ENCODE data around the gene SNAP25. TPM values are rescaled to one million over a fixed set of nuclear protein-coding genes. Genes with fewer than 3 reads are reported as not detected.

Gene SNAP25
- total RNA-seq, 4 donors from 2014 or later: 0.38 to 1.3 (median 0.58) TPM

DNA sequence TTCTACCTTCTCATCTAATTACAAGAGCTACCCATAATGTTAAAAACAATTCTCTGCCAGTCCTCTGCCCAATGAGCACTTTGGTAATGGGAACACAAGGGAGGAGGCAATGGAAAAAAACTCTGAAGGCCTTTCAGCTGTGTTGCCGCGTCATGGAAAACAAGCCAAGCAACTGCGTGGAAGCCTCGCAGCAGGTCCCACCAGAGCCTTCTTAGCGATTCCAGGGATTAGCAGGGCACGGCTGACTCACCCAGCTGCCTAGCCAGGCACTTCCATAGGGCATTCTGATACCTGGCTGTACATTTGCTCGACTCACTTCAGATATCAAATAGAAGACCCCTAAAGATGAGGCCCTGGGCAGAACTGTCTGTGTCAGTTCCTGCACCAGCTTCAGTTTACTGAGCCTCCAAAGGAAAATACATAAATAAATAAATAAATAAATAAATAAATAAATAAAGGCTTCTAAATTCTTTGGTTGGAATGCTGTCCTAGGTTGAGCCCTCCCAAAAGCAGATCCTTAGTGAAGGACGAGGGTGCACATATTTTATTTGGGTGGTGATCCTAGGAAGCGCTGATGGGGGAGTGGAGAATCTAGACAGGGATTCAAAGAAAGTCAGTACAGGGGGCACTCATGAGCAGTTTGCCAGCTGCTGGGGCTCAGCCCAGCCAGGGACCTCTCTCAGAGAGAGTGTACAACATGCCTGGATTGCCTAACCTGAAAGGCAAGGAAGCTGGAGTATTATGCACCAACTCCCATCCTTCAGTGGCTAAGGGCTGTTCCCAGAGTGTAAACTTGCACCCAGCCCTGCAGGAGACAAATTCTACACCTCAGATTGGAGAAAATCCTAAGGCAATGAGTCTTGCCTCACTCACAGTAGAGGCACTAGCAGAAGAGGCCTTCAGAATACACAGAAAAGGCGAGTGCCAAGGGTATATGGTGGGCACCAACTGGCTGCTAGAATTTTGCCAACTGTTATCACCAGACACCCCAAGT, 18.2 kb downstream of the SNAP25 start:
- TF ChIP-seq, protein P1, sequence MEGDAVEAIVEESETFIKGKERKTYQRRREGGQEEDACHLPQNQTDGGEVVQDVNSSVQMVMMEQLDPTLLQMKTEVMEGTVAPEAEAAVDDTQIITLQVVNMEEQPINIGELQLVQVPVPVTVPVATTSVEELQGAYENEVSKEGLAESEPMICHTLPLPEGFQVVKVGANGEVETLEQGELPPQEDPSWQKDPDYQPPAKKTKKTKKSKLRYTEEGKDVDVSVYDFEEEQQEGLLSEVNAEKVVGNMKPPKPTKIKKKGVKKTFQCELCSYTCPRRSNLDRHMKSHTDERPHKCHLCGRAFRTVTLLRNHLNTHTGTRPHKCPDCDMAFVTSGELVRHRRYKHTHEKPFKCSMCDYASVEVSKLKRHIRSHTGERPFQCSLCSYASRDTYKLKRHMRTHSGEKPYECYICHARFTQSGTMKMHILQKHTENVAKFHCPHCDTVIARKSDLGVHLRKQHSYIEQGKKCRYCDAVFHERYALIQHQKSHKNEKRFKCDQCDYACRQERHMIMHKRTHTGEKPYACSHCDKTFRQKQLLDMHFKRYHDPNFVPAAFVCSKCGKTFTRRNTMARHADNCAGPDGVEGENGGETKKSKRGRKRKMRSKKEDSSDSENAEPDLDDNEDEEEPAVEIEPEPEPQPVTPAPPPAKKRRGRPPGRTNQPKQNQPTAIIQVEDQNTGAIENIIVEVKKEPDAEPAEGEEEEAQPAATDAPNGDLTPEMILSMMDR (IDR thresholded peaks at IDR 0.05; ENCODE audit: low read depth): no peak

DNA sequence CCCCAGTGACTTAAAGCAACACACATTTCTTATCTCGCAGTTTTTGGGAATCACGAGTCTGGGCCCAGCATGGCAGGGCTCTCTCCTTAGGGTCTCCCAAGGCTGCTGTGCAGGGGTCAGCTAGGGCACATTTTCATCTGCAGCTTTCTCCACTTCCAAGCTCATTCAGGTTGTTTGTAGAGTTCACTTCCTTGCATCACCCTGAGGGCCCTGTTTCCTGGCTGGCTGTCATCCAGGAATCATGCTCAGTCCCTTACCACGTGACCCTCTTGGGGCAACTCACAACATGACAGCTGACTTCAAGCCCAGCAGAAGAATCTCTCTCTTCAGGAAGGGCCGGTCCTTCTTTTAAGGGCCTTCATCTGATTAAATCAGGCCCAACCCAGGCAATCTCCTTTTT, 21.3 kb downstream of the SNAP25 start:
- TF ChIP-seq, protein P1 (IDR thresholded peaks at IDR 0.05; ENCODE audit: low read depth): no peak

DNA sequence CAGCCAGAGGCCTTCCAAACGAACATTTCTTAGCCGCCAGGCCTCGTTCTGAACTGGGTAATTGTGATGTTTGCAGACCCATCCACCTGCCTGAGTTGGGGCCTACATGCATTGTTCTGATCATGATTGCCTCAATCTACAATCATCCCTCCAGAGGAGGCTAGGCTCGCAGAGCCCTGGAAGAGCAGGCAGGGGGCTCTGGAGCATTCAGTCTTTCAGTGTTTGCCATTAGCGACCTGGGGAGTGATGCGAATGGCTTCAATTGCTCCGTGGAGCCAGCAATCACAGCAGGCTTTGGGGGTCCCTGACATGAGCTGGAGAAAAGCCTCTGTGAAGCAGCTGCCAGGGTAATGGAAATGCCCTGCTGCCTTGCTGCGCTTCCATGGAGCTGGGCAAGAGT, 22.0 kb downstream of the SNAP25 start:
- TF ChIP-seq, protein P1 (IDR thresholded peaks at IDR 0.05; ENCODE audit: low read depth): no peak

DNA sequence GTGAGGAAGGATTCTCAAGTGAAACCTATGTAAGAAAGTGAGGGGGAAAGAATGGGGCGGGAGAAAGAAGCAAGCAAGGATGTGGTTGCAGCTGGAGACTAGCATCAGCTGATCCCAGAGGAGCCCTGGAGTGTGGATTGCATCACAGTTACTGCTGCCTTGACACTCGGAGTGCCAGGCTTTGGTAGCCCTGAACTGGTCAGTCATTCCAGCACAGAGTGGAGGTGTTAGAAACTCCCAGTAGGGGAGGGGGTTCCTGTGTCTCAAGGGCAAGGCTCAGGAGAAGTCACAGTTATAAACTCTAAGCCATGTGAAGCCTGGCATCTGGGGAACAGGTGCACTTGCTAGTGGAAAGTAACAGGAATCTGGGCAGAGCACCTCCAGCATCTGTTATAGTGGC, 23.5 kb downstream of the SNAP25 start:
- TF ChIP-seq, protein P1 (IDR thresholded peaks at IDR 0.05; ENCODE audit: low read depth): no peak

DNA sequence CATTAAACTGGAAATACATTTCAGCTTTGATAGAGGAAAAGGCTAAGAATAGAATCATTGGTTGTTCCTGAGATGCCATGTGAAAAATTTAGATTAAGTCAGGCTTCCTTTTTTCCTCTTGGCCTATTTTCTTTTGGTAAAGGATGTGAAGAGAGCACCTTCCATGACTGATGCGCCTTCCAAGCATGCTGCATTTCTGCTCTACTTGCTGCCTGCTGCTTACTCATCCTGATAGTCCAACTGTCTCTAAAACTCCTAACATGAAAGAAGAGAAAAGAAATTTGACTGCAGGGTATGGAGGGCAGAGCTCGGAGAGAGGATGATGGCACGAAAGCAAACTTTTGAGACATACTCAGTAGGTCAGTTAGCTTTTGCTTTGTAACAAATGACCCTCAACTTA, 28.8 kb downstream of the SNAP25 start:
- TF ChIP-seq, protein P1 (IDR thresholded peaks at IDR 0.05; ENCODE audit: low read depth): no peak

DNA sequence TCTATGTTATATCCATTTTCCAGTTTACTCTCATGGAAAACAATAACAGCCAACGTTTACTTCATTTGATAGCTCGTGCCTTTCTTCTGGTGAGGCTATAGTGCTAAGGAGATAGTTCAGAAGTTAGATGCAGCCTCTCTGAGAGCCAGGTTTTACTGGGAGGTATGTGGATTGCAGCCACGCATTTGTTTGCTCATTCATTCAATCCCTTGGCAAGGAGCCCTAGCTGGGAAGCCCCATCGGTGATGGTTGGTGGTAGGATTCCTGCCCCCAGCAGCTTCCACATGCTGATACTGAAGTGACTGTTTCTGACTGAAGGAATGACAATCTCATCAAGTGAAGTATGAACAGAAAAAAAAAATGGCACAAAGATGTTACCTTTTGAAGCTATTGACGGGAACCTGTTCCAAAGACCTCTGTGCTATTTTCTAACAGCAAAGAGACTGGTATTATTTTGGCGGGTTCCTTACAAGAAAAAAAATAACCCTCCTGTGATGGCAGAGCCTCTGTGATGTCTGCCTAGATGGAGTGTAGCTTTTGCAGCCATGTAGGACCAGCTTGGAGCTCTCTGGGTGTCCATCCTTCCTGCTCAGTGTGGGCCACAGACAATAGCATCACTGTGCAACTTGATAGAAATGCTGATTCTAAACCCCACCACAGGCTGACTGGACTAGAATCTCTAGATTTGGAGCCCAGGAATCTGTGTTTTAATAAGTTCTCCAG, 30.6 kb downstream of the SNAP25 start:
- TF ChIP-seq, protein P1 (IDR thresholded peaks at IDR 0.05; ENCODE audit: low read depth): no peak

DNA sequence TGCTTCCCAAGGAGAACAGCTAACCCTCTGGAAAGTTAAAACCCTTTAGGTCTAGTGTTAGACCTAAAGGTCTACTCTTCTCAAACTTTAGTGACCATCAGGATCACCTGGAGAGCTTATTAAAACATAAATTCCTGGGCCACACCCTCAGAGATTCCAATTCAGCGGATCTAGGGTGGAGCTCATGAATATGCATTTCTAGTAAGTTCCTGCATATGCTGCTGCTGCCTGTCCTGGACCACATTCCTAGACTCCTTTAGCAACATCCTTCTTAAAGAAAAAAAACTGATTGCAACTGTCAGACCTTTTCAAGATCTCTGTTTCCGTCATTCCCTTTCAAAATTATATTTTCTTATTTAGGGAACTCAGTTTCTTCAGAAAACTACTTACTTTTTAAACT, 31.2 kb downstream of the SNAP25 start:
- TF ChIP-seq, protein P1 (IDR thresholded peaks at IDR 0.05; ENCODE audit: low read depth): no peak
